Left ventricle myocardium superior (tissue), 1 donor: Measurements from ENCODE around the gene CCNYL1. TPM values are rescaled to one million over a fixed set of nuclear protein-coding genes. Genes with fewer than 3 reads are reported as not detected.

ENCODE experiments used
- ATAC-seq: fragments of 200-7000 bp; cut with Tn5 transposase; one replicate; pipeline ENCODE4 v1.9.1; 2020; ENCODE audit warnings: mild to moderate bottlenecking, moderate library complexity
- DNase-seq: peaks from one replicate; pipeline ENCODE4 v3.0.0-alpha.2; 2020
- intact Hi-C: fragments of 100-400 bp; cut with micrococcal nuclease; formaldehyde crosslinking; loops from one replicate; pipeline ENCODE4 v1.11.0; 2022
- total RNA-seq: library from RNA; stranded (reverse); fragmentation: NEBNext Ultra II Directional; extraction: Animal tissue kit (Norgen Biotek cat#: 25700); gene quantifications from one replicate; pipeline ENCODE4 v1.2.1, GENCODE V29; 2021
- donor health status: DM: no; HTN: yes; CAD: no; lungs with severe emphysema.

CCNYL1 gene
- total RNA-seq, 1 donor from 2014 or later = 8.3 TPM

GRCh38 chr2:207775473-207775872 is 64.0 kb downstream of the CCNYL1 start:
- ATAC-seq = no peak
- intact Hi-C loops = no loop called here
- no peak for DNase-seq

- ATAC-seq (no peak), DNase-seq (no peak)
- intact Hi-C loops = no loop called here
Observed at GRCh38 chr2:207777124-207777523, 65.7 kb downstream of the CCNYL1 start.

GRCh38 chr2:207778298-207778882 is 67.0 kb downstream of the CCNYL1 start:
- no peak for DNase-seq
- intact Hi-C loops = no loop called here

GRCh38 chr2:207779523-207779922 is 68.1 kb downstream of the CCNYL1 start:
- DNase-seq = no peak
- intact Hi-C loops = no loop called here
- no peak for ATAC-seq

More at GRCh38 chr2:207778298-207778882, 67.0 kb downstream of the CCNYL1 start:
- ATAC-seq = no peak

- no peak for ATAC-seq
- intact Hi-C loops = no loop called here
- DNase-seq = no peak
Observed at GRCh38 chr2:207782238-207783030, 71.0 kb downstream of the CCNYL1 start.

- ATAC-seq (no peak), DNase-seq (no peak)
- intact Hi-C loops = no loop called here
Observed at GRCh38 chr2:207783514-207783913, 72.1 kb downstream of the CCNYL1 start.

- intact Hi-C loops = no loop called here
- no peak for ATAC-seq
- no peak for DNase-seq
Observed at GRCh38 chr2:207784898-207785297, 73.5 kb downstream of the CCNYL1 start.

GRCh38 chr2:207787017-207787416 is 75.6 kb downstream of the CCNYL1 start:
- DNase-seq (no peak), ATAC-seq (peak; percentile 22)
- intact Hi-C loops = no loop called here

- DNase-seq = no peak
- no peak for ATAC-seq
- intact Hi-C loops = no loop called here
Observed at GRCh38 chr2:207787800-207788199, 76.4 kb downstream of the CCNYL1 start.

- DNase-seq = peak; percentile 47
- intact Hi-C loops = no loop called here
- ATAC-seq = peak; percentile 59
Observed at GRCh38 chr2:207790898-207791297, 79.5 kb downstream of the CCNYL1 start.

GRCh38 chr2:207791579-207792243 is 80.3 kb downstream of the CCNYL1 start:
- DNase-seq (no peak), ATAC-seq (no peak)
- intact Hi-C loops = no loop called here

GRCh38 chr2:207792244-207792785 is 80.9 kb downstream of the CCNYL1 start:
- peak; percentile 44 for ATAC-seq

GRCh38 chr2:207796585-207797350 is 85.3 kb downstream of the CCNYL1 start:
- intact Hi-C loops = no loop called here
- DNase-seq (peak; percentile 33), ATAC-seq (peak; percentile 89)

More at GRCh38 chr2:207792244-207792785, 80.9 kb downstream of the CCNYL1 start:
- intact Hi-C loops = no loop called here
- no peak for DNase-seq

GRCh38 chr2:207801259-207801658 is 89.8 kb downstream of the CCNYL1 start:
- no peak for ATAC-seq
- intact Hi-C loops = no loop called here
- no peak for DNase-seq

GRCh38 chr2:207802650-207803049 is 91.2 kb downstream of the CCNYL1 start:
- ATAC-seq (no peak), DNase-seq (no peak)
- intact Hi-C loops = no loop called here
